Measurements from ENCODE around the gene PCED1B.
"Not testable (repeated sequence)": the region's sequence is repeated elsewhere in the genome, so short reads cannot be mapped to it uniquely, and the experiment has no call there.

Gene PCED1B

GRCh38 chr12:47091009-47091408 lies 11.6 kb downstream of the PCED1B start:
- no peak for DNase-seq

GRCh38 chr12:47094804-47095203 lies 15.4 kb downstream of the PCED1B start:
- no peak for DNase-seq

- DNase-seq = no peak
Observed at GRCh38 chr12:47095446-47096236, 16.2 kb downstream of the PCED1B start.

GRCh38 chr12:47097276-47097896 lies 18.0 kb downstream of the PCED1B start:
- DNase-seq = no peak

- no peak for DNase-seq
Observed at GRCh38 chr12:47098099-47098498, 18.7 kb downstream of the PCED1B start.

GRCh38 chr12:47099610-47100009 lies 20.2 kb downstream of the PCED1B start:
- DNase-seq = no peak

GRCh38 chr12:47100160-47100559 lies 20.7 kb downstream of the PCED1B start:
- DNase-seq = no peak

GRCh38 chr12:47102406-47102805 lies 23.0 kb downstream of the PCED1B start:
- DNase-seq = no peak

- DNase-seq = no peak
Observed at GRCh38 chr12:47102845-47103651, 23.6 kb downstream of the PCED1B start.

GRCh38 chr12:47105914-47106674 lies 26.7 kb downstream of the PCED1B start:
- DNase-seq = no peak

- no peak for DNase-seq
Observed at GRCh38 chr12:47107446-47107845, 28.0 kb downstream of the PCED1B start.

GRCh38 chr12:47107926-47108325 lies 28.5 kb downstream of the PCED1B start:
- no peak for DNase-seq

- no peak for DNase-seq
Observed at GRCh38 chr12:47110011-47110541, 30.7 kb downstream of the PCED1B start.

- DNase-seq = no peak
Observed at GRCh38 chr12:47110718-47111391, 31.4 kb downstream of the PCED1B start.

- no peak for DNase-seq
Observed at GRCh38 chr12:47111392-47111778, 32.0 kb downstream of the PCED1B start.

- DNase-seq = no peak
Observed at GRCh38 chr12:47111854-47112253, 32.4 kb downstream of the PCED1B start.

- no peak for DNase-seq
Observed at GRCh38 chr12:47112679-47113078, 33.3 kb downstream of the PCED1B start.

GRCh38 chr12:47114481-47114892 lies 35.1 kb downstream of the PCED1B start:
- no peak for DNase-seq

GRCh38 chr12:47117305-47117704 lies 37.9 kb downstream of the PCED1B start:
- not testable (repeated sequence) for DNase-seq

- no peak for DNase-seq
Observed at GRCh38 chr12:47120736-47121135, 41.3 kb downstream of the PCED1B start.

- DNase-seq = no peak
Observed at GRCh38 chr12:47121146-47121545, 41.7 kb downstream of the PCED1B start.

- no peak for DNase-seq
Observed at GRCh38 chr12:47122602-47123001, 43.2 kb downstream of the PCED1B start.

Data from NCI-H82 (cell line).